ENCODE results near the gene ARSB. TPM values are rescaled to one million over a fixed set of nuclear protein-coding genes. Genes with fewer than 3 reads are reported as not detected.

Gene ARSB
- total and polyA plus RNA-seq, 12 donors = 1.9 to 24.5 (median 14.5) TPM

DNA sequence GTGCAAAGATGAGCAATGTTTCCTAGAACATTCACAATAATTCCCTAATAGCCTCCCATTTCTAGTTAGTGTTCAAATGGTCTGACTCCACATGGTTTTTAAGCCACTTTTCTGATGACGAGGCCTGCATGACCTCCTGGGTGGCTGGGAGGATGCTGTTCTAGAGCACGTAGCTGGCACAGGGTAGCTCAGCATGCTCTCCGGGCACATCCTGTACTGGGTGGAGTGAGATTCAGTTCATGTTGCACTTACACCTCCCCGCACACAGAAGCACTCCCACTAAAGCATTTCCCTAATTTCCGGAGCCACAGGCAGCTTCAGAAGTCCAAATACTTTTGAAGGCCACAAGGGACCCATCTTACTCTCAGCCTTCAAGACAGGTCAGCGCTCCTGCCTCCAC, 176.7 kb downstream of the ARSB start:
- intact Hi-C loops (cut with DNase I) = no loop called here
- TF ChIP-seq, protein P1, sequence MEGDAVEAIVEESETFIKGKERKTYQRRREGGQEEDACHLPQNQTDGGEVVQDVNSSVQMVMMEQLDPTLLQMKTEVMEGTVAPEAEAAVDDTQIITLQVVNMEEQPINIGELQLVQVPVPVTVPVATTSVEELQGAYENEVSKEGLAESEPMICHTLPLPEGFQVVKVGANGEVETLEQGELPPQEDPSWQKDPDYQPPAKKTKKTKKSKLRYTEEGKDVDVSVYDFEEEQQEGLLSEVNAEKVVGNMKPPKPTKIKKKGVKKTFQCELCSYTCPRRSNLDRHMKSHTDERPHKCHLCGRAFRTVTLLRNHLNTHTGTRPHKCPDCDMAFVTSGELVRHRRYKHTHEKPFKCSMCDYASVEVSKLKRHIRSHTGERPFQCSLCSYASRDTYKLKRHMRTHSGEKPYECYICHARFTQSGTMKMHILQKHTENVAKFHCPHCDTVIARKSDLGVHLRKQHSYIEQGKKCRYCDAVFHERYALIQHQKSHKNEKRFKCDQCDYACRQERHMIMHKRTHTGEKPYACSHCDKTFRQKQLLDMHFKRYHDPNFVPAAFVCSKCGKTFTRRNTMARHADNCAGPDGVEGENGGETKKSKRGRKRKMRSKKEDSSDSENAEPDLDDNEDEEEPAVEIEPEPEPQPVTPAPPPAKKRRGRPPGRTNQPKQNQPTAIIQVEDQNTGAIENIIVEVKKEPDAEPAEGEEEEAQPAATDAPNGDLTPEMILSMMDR (IDR thresholded peaks at IDR 0.05) = no peak
- no peak for TF ChIP-seq POLR2A (IDR thresholded peaks at IDR 0.05)
- no peak overlapping the region for H3K27ac ChIP-seq
- H3K4me3 ChIP-seq = no peak overlapping the region
- no peaks in the 10 kb centered on the region for H3K9me3 ChIP-seq (replicated peaks in 1 of 3)
- no peaks in the 10 kb centered on the region for H3K27me3 ChIP-seq
- 89 to 98% (median 91%) methylated on average over 4 to 6 of the region's 6 CpGs for WGBS, 4 donors
- no peaks in the 10 kb centered on the region for H3K4me1 ChIP-seq (replicated peaks in 1 of 2)
- no peaks in the 10 kb centered on the region for H3K36me3 ChIP-seq (replicated peaks in 1 of 2)
- no peak for DNase-seq

DNA sequence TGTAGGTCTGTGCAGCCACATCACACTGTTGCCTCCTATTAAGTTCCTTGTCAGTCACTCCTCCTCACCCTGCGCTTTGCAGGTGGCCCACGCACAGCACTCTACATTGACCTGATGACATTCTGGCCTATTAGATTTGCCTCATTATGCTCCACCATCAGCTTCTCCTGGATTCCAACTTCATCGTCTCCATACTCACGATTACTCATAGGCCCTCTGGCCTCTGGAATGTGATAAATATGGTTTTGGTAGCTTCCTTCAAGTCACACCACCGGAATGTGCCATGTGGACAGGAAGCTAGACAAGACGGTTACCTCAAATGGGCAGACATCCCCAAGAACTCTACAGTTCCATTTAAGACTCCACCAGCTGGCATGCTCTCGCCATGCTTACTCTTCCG, 178.6 kb downstream of the ARSB start:
- TF ChIP-seq, protein P1 (IDR thresholded peaks at IDR 0.05) = no peak
- no peak for TF ChIP-seq POLR2A (IDR thresholded peaks at IDR 0.05)
- intact Hi-C loops (cut with DNase I) = no loop called here
- H3K4me1 ChIP-seq (replicated peaks in 1 of 2) = no peaks in the 10 kb centered on the region
- H3K27me3 ChIP-seq = no peaks in the 10 kb centered on the region
- H3K9me3 ChIP-seq (replicated peaks in 1 of 3) = no peaks in the 10 kb centered on the region
- no peak overlapping the region for H3K27ac ChIP-seq
- no peak for DNase-seq
- WGBS, 4 donors = 93 to 98% (median 96%) methylated on average over 8 of the region's 8 CpGs
- no peaks in the 10 kb centered on the region for H3K36me3 ChIP-seq (replicated peaks in 1 of 2)
- no peak overlapping the region for H3K4me3 ChIP-seq

DNA sequence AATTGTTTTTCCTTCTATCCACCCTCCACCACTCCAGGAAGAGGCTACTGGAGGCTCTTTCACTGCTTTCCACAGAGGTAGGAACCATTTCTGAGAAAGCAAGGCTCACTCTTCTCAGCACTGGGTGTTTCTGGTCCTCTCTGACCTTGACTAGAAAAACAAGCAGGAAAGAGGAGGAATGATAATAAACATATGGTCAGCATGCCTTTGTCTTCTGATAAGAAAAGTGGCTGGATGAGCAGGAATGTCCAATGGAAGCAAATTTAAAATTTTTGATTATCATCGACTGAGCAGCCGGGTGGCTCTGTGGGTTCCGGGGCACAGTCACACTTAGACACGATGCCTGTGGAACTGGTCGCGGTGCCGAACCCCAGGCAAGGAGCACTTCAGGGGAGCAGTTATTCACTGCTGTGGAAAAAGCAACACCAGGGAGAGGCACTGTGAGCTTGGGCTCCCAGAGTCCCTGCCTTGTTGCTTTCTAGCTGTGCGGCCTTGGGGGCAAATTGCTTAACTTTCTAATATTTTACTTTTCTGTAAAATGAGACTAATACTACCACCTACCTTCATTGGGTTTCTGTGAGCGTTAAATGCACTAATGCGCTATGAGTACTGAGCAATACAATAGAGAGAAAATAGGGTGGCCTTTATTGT, 179.5 kb downstream of the ARSB start:
- TF ChIP-seq, protein P1 (IDR thresholded peaks at IDR 0.05) = no peak
- no peak for TF ChIP-seq POLR2A (IDR thresholded peaks at IDR 0.05)
- intact Hi-C loops (cut with DNase I) = no loop called here
- Histone ChIP-seq H3K4me3 (no peak overlapping the region), H3K27ac (no peak overlapping the region), H3K27me3 (no peaks in the 10 kb centered on the region), H3K4me1 (replicated peaks in 1 of 2) (no peaks in the 10 kb centered on the region), H3K9me3 (replicated peaks in 1 of 3) (no peaks in the 10 kb centered on the region), H3K36me3 (replicated peaks in 1 of 2) (no peaks in the 10 kb centered on the region)
- no peak for DNase-seq
- WGBS, 4 donors = 86 to 89% (median 87%) methylated on average over 10 of the region's 10 CpGs

DNA sequence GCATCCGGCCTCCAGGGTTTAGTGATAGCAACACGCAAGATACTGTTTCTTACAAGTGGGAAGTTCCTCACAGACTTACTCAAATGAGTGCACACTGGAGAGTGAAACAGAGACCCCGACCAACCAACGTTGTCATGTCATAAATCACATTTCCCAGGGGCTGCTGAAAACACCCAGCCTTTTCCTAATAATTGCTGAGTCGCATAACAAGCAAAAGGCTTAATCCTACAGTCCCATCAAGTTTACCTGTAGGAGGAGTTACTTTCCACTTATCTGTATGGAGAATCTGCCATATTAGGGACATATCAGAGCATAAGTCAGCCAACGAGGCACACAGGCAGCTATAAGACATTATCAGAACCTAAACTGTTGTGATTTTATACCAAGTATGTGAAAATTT, 180.1 kb downstream of the ARSB start:
- H3K27ac ChIP-seq = no peak overlapping the region
- no peaks in the 10 kb centered on the region for H3K4me1 ChIP-seq (replicated peaks in 1 of 2)
- no peak overlapping the region for H3K4me3 ChIP-seq
- DNase-seq = no peak
- intact Hi-C loops (cut with DNase I) = no loop called here
- H3K27me3 ChIP-seq = no peaks in the 10 kb centered on the region
- TF ChIP-seq, protein P1 (IDR thresholded peaks at IDR 0.05) = no peak
- no peak for TF ChIP-seq POLR2A (IDR thresholded peaks at IDR 0.05)
- 81 to 86% (median 83%) methylated on average over 6 of the region's 6 CpGs for WGBS, 4 donors
- no peaks in the 10 kb centered on the region for H3K9me3 ChIP-seq (replicated peaks in 1 of 3)
- H3K36me3 ChIP-seq (replicated peaks in 1 of 2) = no peaks in the 10 kb centered on the region
